DOHH2 (cell line): ENCODE data around the gene ADAMTSL1.

ENCODE experiments used
- H3F3A ChIP-seq: fragments of 200-600 bp; sonication (generic), shearing (Covaris generic); 2 replicates; pipeline ENCODE4 v1.6.0; 2016; ENCODE audit warnings: antibody characterized with exemption, mild to moderate bottlenecking; ENCODE audit not compliant: control insufficient read depth, insufficient read depth
- H3K27ac ChIP-seq: fragments of 200-600 bp; sonication (generic); 2 replicates; pipeline ENCODE4 v1.5.1; 2014; ENCODE audit warnings: low read depth, mild to moderate bottlenecking, low read length, moderate library complexity
- H3K27me3 ChIP-seq: fragments of 200-600 bp; sonication (generic); 2 replicates; pipeline ENCODE4 v1.6.1; 2014; ENCODE audit warnings: mild to moderate bottlenecking, low read length, mixed read lengths; ENCODE audit not compliant: control insufficient read depth
- H3K36me3 ChIP-seq: fragments of 200-600 bp; sonication (generic); 2 replicates; pipeline ENCODE4 v1.6.1; 2014; ENCODE audit warnings: mild to moderate bottlenecking, low read length, moderate library complexity, mixed read lengths; ENCODE audit not compliant: control insufficient read depth
- H3K4me1 ChIP-seq: fragments of 200-600 bp; sonication (generic); 2 replicates; pipeline ENCODE4 v1.6.1; 2014; ENCODE audit warnings: mild to moderate bottlenecking, low read length, mixed read lengths; ENCODE audit not compliant: control insufficient read depth
- H3K4me2 ChIP-seq: fragments of 200-600 bp; sonication (generic); 2 replicates; pipeline ENCODE4 v1.6.0; 2014; ENCODE audit warnings: mild to moderate bottlenecking, low read length, moderate library complexity
- H3K4me3 ChIP-seq: fragments of 200-600 bp; sonication (generic); 2 replicates; pipeline ENCODE4 v1.5.1; 2014; ENCODE audit warnings: mild to moderate bottlenecking, low read length, mixed read lengths
- H3K79me2 ChIP-seq: fragments of 200-600 bp; sonication (generic); 2 replicates; pipeline ENCODE4 v1.6.1; 2014; ENCODE audit warnings: mild to moderate bottlenecking, low read length, mixed read lengths; ENCODE audit not compliant: control insufficient read depth
- H3K9me2 ChIP-seq: fragments of 200-600 bp; sonication (generic); replicated peaks from 2 replicates; pipeline ENCODE4 v1.6.1; 2014; ENCODE audit warnings: mild to moderate bottlenecking, low read length, mixed read lengths; ENCODE audit not compliant: control insufficient read depth
- H3K9me3 ChIP-seq: fragments of 200-600 bp; sonication (generic); 2 replicates; pipeline ENCODE4 v1.6.1; 2014; ENCODE audit warnings: antibody characterized with exemption, low read length, mixed read lengths; ENCODE audit not compliant: control insufficient read depth, insufficient read depth
- H4K20me1 ChIP-seq: fragments of 200-600 bp; sonication (generic); 2 replicates; pipeline ENCODE4 v1.6.0; 2014; ENCODE audit warnings: low read depth, mild to moderate bottlenecking, antibody characterized with exemption, low read length, moderate library complexity; ENCODE audit not compliant: control insufficient read depth, insufficient read depth
- EZH2phosphoT487 ChIP-seq: fragments of 200-600 bp; sonication (generic); IDR thresholded peaks from 2 replicates; pipeline ENCODE4 v1.6.1; 2017; ENCODE audit warnings: borderline replicate concordance, mild to moderate bottlenecking, antibody characterized with exemption, low read length, moderate library complexity, mixed read lengths
- TF ChIP-seq, protein P1 (sequence below): fragments of 200-600 bp; sonication (generic); IDR thresholded peaks from one replicate; pipeline ENCODE4 v1.5.1; 2014; ENCODE audit warnings: antibody characterized with exemption, mild to moderate bottlenecking, low read depth, low read length; ENCODE audit not compliant: poor library complexity, severe bottlenecking

Gene ADAMTSL1

DNA sequence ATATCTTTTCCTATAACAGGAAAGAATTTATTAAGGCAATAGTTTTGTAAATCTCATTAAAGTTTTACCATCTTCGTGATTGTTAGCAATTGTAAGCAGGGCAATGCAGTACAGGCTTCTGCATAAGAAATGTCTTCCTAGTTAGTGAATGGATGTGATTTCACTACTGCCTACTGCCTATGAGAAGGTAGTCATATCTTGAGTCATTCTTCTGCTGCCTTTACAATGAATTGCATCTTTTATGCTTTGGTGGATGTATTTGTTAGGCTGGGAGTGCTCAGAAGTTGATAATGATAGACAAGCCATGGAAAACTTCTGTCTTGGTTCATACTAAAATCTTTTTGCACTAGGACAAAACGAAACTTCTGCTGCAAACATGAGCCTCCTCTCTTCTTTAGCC is 128.0 kb downstream of the ADAMTSL1 start:
- Histone ChIP-seq H3F3A (no peaks in the 10 kb centered on the region), H3K27me3 (no peaks in the 10 kb centered on the region), H4K20me1 (no peaks in the 10 kb centered on the region), H3K79me2 (no peaks in the 10 kb centered on the region), H3K9me2 (no peaks in the 10 kb centered on the region), H3K36me3 (no peaks in the 10 kb centered on the region), H3K27ac (no peak overlapping the region), H3K4me3 (no peak overlapping the region), H3K9me3 (no peaks in the 10 kb centered on the region), H3K4me2 (no peak overlapping the region), H3K4me1 (no peaks in the 10 kb centered on the region)
- TF ChIP-seq, protein P1, sequence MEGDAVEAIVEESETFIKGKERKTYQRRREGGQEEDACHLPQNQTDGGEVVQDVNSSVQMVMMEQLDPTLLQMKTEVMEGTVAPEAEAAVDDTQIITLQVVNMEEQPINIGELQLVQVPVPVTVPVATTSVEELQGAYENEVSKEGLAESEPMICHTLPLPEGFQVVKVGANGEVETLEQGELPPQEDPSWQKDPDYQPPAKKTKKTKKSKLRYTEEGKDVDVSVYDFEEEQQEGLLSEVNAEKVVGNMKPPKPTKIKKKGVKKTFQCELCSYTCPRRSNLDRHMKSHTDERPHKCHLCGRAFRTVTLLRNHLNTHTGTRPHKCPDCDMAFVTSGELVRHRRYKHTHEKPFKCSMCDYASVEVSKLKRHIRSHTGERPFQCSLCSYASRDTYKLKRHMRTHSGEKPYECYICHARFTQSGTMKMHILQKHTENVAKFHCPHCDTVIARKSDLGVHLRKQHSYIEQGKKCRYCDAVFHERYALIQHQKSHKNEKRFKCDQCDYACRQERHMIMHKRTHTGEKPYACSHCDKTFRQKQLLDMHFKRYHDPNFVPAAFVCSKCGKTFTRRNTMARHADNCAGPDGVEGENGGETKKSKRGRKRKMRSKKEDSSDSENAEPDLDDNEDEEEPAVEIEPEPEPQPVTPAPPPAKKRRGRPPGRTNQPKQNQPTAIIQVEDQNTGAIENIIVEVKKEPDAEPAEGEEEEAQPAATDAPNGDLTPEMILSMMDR = no peak
- TF ChIP-seq EZH2phosphoT487 = no peak

DNA sequence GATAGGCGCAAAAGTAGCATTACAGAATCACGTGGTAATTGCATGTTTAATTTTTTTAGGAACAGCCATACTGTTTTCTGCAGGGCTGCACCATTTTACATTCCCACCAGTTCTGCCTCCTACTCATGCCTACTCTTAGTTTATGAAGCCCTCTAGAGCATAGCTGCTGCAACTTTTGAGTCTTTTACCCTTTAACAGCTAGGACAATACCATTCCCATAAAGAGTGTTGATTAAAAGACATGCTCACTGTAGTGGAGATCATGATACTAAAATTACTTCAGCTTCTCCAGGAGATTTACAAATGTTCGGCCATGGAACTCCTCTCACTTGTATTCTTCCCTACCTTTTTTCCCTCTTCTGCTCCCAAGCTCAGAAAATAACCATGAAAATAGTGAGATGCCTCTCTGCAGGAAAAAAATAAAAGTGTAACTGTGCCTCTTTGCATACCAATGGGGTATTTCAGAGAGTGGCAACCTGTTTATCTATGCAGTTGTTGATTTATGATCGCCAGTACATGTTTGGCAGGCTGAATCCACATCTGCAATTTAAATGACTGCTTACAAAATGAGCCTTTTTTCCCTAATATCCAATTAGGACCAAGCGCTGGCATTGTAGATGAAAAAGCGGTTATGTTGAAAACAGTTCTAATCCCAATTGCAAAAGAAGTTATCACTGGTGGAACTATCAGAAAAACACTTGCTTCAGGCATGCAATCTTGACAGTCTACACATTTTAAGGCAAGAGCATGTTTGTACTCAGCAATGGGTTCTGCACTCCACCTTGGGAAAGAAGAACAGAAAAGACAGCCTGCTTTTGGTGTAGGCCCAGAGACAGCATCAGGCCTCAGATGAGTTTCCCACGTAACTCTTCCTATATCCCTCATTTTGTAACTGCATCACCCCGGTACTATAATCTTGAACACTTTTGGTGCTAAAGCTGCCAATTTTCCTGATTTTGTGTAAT is 131.1 kb downstream of the ADAMTSL1 start:
- H3K9me3 ChIP-seq = no peaks in the 10 kb centered on the region
- no peaks in the 10 kb centered on the region for H3K4me1 ChIP-seq
- H3K79me2 ChIP-seq = no peaks in the 10 kb centered on the region
- H3K4me2 ChIP-seq = no peak overlapping the region
- no peaks in the 10 kb centered on the region for H3K9me2 ChIP-seq
- TF ChIP-seq, protein P1 = no peak
- no peak for TF ChIP-seq EZH2phosphoT487
- H4K20me1 ChIP-seq = no peaks in the 10 kb centered on the region
- no peak overlapping the region for H3K4me3 ChIP-seq
- no peaks in the 10 kb centered on the region for H3K36me3 ChIP-seq
- no peaks in the 10 kb centered on the region for H3F3A ChIP-seq
- no peaks in the 10 kb centered on the region for H3K27me3 ChIP-seq
- H3K27ac ChIP-seq = no peak overlapping the region

DNA sequence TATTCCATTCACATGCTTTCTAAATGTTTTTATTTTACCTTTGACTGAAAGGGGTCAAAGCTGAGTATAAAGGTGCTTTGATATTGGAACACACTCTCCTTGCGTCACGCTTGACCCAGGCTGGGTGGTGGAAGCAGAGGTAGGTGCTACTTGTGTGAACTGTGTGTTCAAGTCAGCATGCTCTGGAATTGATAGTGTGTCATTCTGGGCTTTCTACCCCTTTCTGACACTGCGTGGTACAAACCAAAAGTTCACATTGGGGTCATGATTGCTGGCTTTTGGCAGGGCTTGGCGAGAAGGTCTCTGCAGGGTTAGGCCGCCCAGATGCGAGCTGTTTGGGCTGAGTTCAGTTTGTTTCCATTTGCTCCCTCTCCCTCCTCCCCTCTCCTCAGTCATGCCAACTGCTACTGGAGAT is 131.8 kb downstream of the ADAMTSL1 start:
- no peaks in the 10 kb centered on the region for H3K4me1 ChIP-seq
- TF ChIP-seq, protein P1 = no peak
- no peak for TF ChIP-seq EZH2phosphoT487
- no peak overlapping the region for H3K4me2 ChIP-seq
- H3K79me2 ChIP-seq = no peaks in the 10 kb centered on the region
- no peaks in the 10 kb centered on the region for H4K20me1 ChIP-seq
- no peaks in the 10 kb centered on the region for H3F3A ChIP-seq
- H3K36me3 ChIP-seq = no peaks in the 10 kb centered on the region
- no peaks in the 10 kb centered on the region for H3K9me3 ChIP-seq
- no peak overlapping the region for H3K27ac ChIP-seq
- no peaks in the 10 kb centered on the region for H3K9me2 ChIP-seq
- no peaks in the 10 kb centered on the region for H3K27me3 ChIP-seq
- no peak overlapping the region for H3K4me3 ChIP-seq
